NCI-H1048 (cell line): ENCODE results near the gene CTU2.

Source experiments
- DNase-seq: peaks from one replicate; lab custom pipeline; 2025; lab: John Stamatoyannopoulos, UW

CTU2 gene

GRCh38 chr16:88730632-88731607, 24.6 kb downstream of the CTU2 start:
- DNase-seq: no peak

DNA sequence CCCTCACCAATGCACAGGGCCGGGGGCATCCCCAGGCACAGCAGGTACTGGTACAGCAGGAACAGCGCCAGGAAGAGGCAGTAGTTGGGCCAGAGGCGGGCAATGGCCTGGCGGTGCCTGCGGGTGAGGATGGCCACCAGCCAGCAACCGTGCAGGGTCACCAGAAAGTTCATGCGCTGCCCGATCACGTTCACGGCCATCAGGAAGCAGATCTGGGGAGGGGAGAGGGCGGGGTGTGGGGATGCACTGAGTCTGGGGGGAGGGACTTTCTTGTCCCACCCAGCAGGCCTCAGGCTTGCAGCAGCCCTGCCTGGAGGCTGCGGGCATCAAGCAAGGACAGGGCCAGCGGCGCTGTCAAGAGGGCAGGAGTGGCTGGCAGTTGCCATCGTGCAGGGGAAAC, 25.4 kb downstream of the CTU2 start:
- DNase-seq: no peak

DNA sequence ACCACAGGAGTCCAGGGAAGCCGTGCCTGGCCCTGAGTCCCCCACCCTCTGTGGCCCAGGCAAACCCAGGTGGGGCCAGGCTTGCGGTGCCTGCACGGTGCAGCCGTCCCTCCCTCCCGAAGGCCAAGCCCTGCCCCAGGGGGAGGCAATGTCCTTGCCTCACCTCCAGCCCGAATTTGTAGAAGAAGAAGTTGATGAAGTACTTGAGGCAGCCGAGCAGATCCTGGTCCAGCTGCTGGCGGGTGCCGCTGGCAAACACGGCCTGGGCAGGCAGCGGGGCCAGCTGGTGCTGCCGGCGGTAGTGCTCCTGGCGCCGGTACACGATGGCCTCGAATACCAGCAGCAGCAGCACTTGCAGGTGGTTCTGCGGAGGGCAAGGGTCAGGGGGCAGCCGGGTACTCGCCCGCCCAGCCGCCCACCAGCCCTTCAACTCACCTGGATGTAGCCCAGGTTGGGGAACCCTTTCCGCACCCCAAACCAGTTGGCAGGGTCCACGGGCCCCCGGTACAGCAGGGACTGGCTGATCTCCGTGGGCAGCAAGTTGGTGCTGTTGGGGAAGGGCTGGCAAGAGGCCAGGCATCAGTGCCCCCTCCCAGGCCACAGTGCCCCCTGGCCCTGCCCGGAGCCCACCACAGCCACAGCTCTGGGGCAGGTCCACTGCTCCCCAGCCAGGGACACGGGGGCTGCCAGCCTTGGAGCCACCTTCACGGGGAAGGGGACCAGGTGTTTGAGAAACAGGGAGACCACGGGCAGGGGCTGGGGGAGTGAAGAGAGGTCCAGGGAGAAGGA, 26.1 kb downstream of the CTU2 start:
- no peak for DNase-seq

DNA sequence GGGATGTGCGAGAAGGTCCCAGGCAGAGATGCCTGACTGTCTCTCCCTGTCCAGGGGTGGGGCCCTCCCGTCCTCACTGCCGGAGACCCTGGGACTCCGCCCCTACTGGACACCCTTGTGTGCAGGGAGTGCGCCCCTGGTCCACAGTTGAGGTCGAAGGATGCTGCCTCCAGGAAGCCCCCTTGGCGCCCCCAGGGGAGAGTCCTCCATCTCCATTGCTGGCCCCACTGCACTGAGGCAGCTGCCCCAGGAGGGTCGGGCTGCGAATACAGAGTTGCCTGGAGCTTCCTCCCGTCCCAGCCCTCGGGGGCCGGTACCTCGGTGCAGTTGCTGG, 26.6 kb downstream of the CTU2 start:
- no peak for DNase-seq

DNA sequence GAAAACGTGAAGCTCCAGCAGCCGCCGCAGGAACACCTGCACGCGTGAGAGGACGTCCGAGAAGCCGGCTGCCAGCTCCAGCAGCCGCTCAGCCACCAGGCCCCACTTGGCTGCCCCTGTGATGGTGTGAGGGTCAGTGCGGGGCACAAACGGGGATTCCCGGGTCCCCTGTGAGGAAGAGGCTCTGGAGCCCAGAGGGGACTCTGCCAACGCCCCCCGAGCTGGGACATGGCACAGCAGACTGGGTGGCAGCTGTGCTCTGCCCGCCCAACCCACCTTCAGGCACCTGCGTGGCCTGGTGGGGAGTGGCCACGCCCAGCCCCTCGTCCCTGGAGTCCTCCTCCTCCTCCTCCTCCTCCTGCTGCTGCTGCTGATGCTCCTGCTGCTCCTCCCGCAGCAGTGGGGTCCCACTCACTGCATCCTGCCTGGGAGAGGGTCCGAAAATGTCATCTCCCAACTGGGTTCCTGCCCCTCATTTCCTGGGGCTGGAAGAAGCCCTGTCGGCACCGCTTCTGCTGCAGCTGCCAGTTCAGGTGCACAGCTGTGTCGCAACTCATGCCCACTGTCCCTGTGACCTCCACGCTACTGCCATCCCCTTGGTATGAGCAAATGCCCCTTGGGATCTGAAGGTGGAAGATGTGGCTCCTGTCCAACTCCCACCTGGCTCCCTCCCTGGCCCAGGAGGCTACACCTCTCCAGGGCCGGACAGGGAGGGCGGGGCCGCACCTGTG, 27.5 kb downstream of the CTU2 start:
- no peak for DNase-seq

- no peak for DNase-seq
Measured at GRCh38 chr16:88734361-88734728, 28.0 kb downstream of the CTU2 start.

- no peak for DNase-seq
Measured at GRCh38 chr16:88735121-88735520, 28.8 kb downstream of the CTU2 start.

GRCh38 chr16:88735616-88736015, 29.3 kb downstream of the CTU2 start:
- no peak for DNase-seq

DNA sequence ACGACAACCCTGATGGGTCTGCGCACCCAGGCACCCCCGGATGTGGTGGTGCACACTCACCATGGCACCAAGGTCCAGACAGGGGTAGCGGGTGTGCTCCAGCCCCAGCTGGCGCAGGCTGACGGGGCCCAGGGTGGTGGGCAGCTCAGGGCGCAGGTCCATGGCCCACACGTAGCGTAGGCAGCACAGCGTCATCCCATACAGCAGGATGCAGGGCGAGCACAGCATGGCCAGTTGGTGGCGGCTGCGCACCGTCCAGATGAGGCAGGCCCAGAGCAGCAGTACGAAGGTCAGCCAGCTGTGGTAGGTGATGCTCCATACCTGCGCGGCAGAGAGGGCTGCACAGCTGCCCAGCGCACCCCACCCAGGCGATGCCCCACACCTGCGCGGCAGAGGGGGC, 29.8 kb downstream of the CTU2 start:
- DNase-seq: no peak

DNA sequence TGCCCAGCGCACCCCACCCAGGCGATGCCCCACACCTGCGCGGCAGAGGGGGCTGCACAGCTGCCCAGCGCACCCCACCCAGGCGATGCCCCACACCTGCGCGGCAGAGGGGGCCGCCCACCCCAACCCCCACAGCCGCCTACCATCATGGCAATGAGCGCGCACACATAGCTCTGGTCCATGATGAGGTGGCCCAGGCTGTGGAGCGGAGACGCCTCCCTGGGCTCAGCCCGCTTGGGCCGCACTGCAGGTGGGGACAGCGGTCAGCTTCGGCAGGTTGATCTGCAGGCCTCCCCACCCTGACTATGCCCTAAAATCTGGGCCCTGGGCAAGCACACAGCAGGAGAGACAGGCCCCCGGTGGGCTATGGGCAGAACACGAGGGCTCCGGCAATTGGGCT, 30.2 kb downstream of the CTU2 start:
- DNase-seq: no peak

DNA sequence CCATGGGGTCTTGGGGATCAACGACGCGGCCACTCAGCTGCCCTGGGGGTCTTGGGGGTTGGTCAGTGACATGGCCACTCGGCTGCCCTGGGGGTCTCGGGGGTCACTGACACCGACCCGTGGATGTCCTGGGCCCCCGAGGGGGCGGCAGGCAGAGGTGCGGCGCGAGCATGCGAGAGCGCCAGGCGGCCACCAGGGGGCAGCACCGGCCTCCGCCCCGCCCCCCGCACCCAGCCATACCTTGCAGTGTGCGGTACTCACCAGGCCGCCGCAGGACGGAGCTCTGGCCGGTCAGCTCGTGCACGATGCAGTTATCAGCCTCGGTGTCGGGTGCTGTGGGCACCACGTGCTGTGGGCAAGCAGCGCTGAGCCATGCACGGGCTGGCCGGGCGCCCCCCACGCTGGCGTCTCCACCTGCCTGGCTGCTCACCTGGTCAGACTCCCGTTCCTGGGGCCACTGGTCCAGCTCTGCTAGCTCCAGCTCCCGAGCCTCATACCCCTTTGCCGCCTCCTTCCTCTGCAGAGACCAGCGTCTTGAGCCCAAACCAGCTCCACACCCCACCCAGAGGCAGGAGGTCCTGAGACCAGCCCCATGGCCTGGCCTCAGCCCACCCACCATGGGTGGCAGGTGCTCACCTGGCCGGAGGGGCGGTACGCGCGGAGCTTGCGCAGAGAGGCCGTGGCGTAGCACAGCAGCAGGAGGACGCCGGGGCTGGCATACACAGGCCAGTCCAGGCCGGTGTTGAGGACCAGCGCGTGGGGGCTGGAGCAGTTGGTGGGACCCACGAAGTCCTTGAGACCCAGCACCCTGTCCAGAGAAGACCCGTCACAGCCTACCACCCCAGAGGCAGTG, 31.2 kb downstream of the CTU2 start:
- DNase-seq: no peak

- no peak for DNase-seq
Measured at GRCh38 chr16:88738151-88739084, 32.1 kb downstream of the CTU2 start.

DNA sequence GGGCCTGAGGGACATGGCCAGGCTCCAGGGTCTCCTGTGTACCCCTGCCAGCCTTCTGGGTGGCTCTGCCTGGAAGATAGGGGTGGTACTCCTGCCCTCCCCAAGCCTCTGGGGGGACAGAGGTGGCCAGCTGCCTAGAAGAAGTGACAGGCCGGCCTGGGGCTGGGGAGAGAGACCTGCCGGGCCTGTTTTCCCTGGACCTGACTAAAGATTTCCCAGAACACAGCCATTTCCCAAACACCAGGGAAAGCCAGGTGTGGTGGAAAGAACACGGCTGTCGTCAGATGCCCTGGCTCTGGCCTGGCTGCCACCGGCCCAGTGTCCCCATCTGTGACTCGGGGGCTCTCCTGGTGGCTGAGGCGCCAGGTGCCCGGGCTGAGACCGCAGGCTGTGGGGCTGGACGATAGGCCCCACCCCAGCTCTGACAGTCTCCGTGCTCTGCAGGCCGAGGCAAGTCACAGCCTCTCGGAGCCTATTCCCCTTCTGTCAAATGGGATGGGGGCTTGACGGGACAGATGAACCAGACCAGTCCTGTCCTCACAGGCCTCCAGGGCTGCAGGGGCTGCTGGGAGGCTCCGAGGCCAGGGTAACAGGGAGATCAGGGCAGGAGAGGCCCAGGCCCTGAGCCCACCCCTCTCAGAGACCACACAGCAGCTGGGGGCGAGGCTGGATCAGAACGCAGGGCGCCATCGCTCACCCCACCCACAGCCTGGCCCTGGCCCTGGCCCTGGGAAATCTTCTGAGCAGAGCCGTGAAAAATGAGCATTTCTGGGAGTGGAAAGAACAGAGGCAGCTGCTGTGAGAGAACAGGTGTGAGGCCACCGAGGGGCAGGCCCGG, 33.1 kb downstream of the CTU2 start:
- no peak for DNase-seq

GRCh38 chr16:88739977-88740726, 33.8 kb downstream of the CTU2 start:
- no peak for DNase-seq

DNA sequence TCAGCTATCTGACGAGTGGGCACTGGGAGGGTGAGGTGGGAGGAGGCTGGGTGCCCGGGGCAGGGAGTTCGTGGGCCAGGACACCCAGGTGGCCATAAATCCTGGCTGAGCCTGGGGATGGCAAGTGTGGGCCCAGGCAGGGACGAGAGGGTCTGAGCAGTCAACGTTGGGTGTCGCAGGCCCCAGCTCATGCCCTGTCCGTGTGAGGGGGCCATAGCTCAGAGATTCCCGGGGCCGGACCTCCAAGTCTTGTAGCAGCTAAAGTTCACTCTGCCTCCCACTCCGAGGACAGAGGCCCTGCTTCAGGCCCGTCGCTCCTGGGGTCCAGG, 34.4 kb downstream of the CTU2 start:
- DNase-seq: no peak

DNA sequence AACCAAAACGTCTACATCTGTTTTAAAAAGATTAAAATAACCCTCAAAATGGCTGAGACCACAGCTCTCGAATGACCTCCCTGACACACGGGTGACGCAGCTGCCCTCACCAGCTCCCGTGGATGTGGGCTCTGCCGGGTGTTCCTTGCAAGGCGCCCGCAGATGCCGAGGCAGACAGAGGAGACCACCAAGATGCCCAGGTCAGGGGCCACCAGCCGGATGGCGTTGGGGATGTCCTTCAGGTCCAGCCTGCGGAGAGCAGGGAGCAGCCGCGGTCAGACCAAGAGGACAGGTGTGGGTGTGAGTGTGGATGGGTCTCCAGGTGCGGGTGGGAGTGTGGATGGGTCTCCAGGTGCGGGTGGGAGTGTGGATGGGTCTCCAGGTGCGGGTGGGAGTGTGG, 35.1 kb downstream of the CTU2 start:
- DNase-seq: no peak

- no peak for DNase-seq
Measured at GRCh38 chr16:88742896-88743605, 36.7 kb downstream of the CTU2 start.
